Caco-2 (cell line): ENCODE data around the gene EIF3I. TPM values are rescaled to one million over a fixed set of nuclear protein-coding genes. Genes with fewer than 3 reads are reported as not detected.

ENCODE experiments used
- BruUV-seq: library from RNA; stranded (reverse); fragments of 400-500 nt; replicated peaks from 2 replicates; lab custom pipeline; 2021; lab: Mats Ljungman, UMichigan
- CTCF ChIA-PET: fragments of 300-600 bp; sonication (Branson Sonifier 250); formaldehyde crosslinking; loops from one replicate; lab custom pipeline; 2022; ENCODE audit warnings: antibody characterized with exemption; lab: Charles Lee
- POLR2A ChIA-PET: fragments of 300-600 bp; sonication (Branson Sonifier 250); formaldehyde crosslinking; loops from one replicate; lab custom pipeline; 2022; ENCODE audit warnings: antibody characterized with exemption; lab: Charles Lee
- DNase-seq, 2 experiments: peaks; one replicate each; pipeline versions ENCODE4 v3.0.0 to v3.0.0-alpha.2; 2020 to 2022
- H3K27me3 ChIP-seq: replicated peaks from 2 replicates; pipeline ENCODE4 v1.6.0; 2011; ENCODE audit warnings: low read length; ENCODE audit not compliant: control insufficient read depth, insufficient read depth
- H3K36me3 ChIP-seq: 2 replicates; pipeline ENCODE4 v1.5.1; 2011; ENCODE audit warnings: low read length; ENCODE audit not compliant: control insufficient read depth, insufficient read depth
- H3K4me1 ChIP-seq: fragments of 250-450 bp; sonication (Bioruptor Pico); 2 replicates; pipeline ENCODE4 v1.5.1; 2020; ENCODE audit warnings: mild to moderate bottlenecking
- H3K4me3 ChIP-seq: 2 replicates; pipeline ENCODE4 v1.5.1; 2011; ENCODE audit warnings: low read depth, mild to moderate bottlenecking, control low read depth, low read length
- H3K9me3 ChIP-seq: fragments of 250-450 bp; sonication (Bioruptor Pico); 2 replicates; pipeline ENCODE4 v1.5.1; 2020; ENCODE audit warnings: mild to moderate bottlenecking, moderate library complexity
- H3K27ac Mint-ChIP-seq: one replicate; pipeline ENCODE4 v1.8.0; 2022; ENCODE audit warnings: mixed read lengths; ENCODE audit not compliant: unreplicated experiment
- H3K27me3 Mint-ChIP-seq: one replicate; pipeline ENCODE4 v1.8.0; 2022; ENCODE audit warnings: mixed read lengths; ENCODE audit not compliant: insufficient read depth, unreplicated experiment
- H3K36me3 Mint-ChIP-seq: one replicate; pipeline ENCODE4 v1.8.0; 2022; ENCODE audit warnings: mild to moderate bottlenecking, mixed read lengths; ENCODE audit not compliant: insufficient read depth, unreplicated experiment
- H3K4me1 Mint-ChIP-seq: one replicate; pipeline ENCODE4 v1.8.0; 2022; ENCODE audit warnings: low read depth, mixed read lengths; ENCODE audit not compliant: unreplicated experiment
- H3K4me3 Mint-ChIP-seq: one replicate; pipeline ENCODE4 v1.8.0; 2022; ENCODE audit warnings: mild to moderate bottlenecking, moderate library complexity, mixed read lengths; ENCODE audit not compliant: unreplicated experiment
- H3K9me3 Mint-ChIP-seq: one replicate; pipeline ENCODE4 v1.8.0; 2022; ENCODE audit warnings: mixed read lengths; ENCODE audit not compliant: unreplicated experiment
- CTCF ChIP-seq, 2 experiments: fragments of 200-600 bp in 1 of 2; IDR thresholded peaks; 1 replicate in 1 of 2; 2 replicates in 1 of 2; pipeline versions ENCODE4 v1.5.1 to v1.8.0; 2011 to 2022; ENCODE audit warnings: antibody characterized with exemption in 1 of 2, control low read depth in 1 of 2, inconsistent platforms in 1 of 2, low read depth in 1 of 2, low read length in 1 of 2, mild to moderate bottlenecking in 1 of 2, moderate library complexity in 1 of 2; ENCODE audit not compliant: insufficient read depth in 1 of 2, severe bottlenecking in 1 of 2, unreplicated experiment in 1 of 2
- intact Hi-C: fragments of 100-400 bp; cut with micrococcal nuclease; formaldehyde crosslinking; loops from one replicate; pipeline ENCODE4 v1.10.0; 2022; ENCODE audit not compliant: unreplicated experiment
- total RNA-seq: library from RNA; stranded (reverse); gene quantifications from 2 replicates; pipeline ENCODE4 v1.2.3, GENCODE V29; 2022

Gene EIF3I
- total RNA-seq, 1 experiment from 2014 or later: 128 TPM

GRCh38 chr1:32194984-32195383 lies 27.2 kb upstream of the EIF3I start:
- no peak for DNase-seq
- ChIA-PET CTCF (no interaction called here), POLR2A (no interaction called here)
- intact Hi-C loops: no loop called here
- H3K4me1 ChIP-seq: no peaks in the 10 kb centered on the region
- Mint-ChIP-seq H3K36me3 (peaks cover 62% of the 10 kb centered on the region), H3K27ac (no peak overlapping the region), H3K4me1 (no peaks in the 10 kb centered on the region), H3K4me3 (no peak overlapping the region), H3K9me3 (no peaks in the 10 kb centered on the region), H3K27me3 (no peaks in the 10 kb centered on the region)
- 0 out of 2 replicates have a peak, but pooled peaks cover 1% of the 10 kb centered on the region for H3K36me3 ChIP-seq
- no peaks in the 10 kb centered on the region for H3K9me3 ChIP-seq
- no peak for TF ChIP-seq CTCF (IDR thresholded peaks at IDR 0.05; ENCODE audit: insufficient read depth in 1 of 2, low read depth in 1 of 2, low read length in 1 of 2, severe bottlenecking in 1 of 2, unreplicated experiment in 1 of 2)
- no TSS peak for BruUV-seq
- H3K4me3 ChIP-seq: no peak overlapping the region
- H3K27me3 ChIP-seq: no peaks in the 10 kb centered on the region

DNA sequence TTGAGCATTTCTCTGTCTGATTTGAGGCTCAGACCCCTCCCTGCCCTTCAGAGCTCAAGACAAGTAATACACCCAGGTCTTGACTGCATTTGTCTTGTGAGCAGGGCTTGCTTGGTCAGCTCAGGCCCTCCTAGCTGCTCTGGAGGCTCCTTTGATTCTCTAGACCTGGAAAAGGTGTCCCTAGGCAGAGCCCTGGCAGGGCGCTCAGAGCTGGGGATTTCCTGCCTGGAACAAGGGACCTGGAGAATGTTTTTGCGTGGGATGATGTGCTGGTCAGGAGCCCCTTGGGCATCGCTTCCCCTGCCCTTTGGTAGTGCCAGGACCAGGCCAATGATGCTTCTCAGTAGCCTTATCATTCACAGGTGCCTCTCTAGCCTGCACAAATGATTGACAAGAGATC lies 26.7 kb upstream of the EIF3I start:
- Mint-ChIP-seq H3K36me3 (peaks cover 59% of the 10 kb centered on the region), H3K4me3 (no peak overlapping the region), H3K27me3 (no peaks in the 10 kb centered on the region), H3K9me3 (no peaks in the 10 kb centered on the region), H3K27ac (no peak overlapping the region), H3K4me1 (no peaks in the 10 kb centered on the region)
- no TSS peak for BruUV-seq
- H3K4me1 ChIP-seq: no peaks in the 10 kb centered on the region
- POLR2A ChIA-PET: interaction anchor here (1.1 kb wide), 1 partner anchor 579 kb away, joined by 3 read pairs; no protein-coding TSS in a partner anchor
- intact Hi-C loops: no loop called here
- DNase-seq: no peak
- CTCF ChIA-PET: no interaction called here
- 0 out of 2 replicates have a peak, but pooled peaks cover 1% of the 10 kb centered on the region for H3K36me3 ChIP-seq
- H3K27me3 ChIP-seq: no peaks in the 10 kb centered on the region
- H3K9me3 ChIP-seq: no peaks in the 10 kb centered on the region
- TF ChIP-seq CTCF (IDR thresholded peaks at IDR 0.05; ENCODE audit: insufficient read depth in 1 of 2, low read depth in 1 of 2, low read length in 1 of 2, severe bottlenecking in 1 of 2, unreplicated experiment in 1 of 2): no peak
- no peak overlapping the region for H3K4me3 ChIP-seq

DNA sequence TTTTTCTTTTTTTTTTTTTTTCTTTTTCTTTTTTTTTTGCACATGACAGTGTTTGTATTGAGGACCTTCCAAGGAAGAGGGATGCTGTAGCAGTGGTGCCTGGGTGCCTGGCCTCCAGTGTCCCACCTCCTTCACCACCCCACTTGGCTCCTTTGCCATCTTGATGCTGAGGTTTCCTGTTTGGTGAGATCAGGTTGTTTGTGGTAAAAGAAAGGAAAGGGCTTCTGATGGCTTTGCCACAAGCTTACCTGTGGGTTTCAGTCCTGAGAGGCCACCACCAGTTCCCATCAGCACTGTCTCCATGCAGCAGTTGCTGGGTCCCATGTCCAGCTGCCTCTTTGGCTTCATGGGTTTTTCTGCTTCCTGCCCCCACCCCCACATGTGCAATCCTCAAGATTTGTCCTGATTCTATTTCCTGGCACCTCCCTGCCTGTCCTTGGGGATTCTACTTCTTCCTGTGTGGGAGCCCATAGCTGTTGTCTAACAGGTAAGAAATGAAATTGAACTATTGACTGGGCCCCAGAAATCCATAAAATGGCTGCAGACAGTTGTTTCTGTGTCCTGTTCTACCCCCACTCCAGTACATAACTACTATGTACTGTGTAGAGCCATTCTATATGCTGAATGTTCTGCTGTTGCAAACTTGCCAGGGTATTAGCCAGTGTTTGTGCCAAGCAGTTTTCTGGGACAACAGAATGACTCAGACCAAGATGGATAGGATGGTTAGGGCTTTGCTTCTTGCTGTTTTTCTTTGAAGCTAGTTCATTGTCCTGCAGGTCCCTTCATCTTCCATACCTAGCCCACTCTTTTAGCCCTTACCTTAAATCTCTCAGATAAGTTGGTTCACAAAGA lies 26.0 kb upstream of the EIF3I start:
- no peak overlapping the region for H3K4me3 Mint-ChIP-seq
- Histone ChIP-seq H3K4me3 (no peak overlapping the region), H3K4me1 (no peaks in the 10 kb centered on the region), H3K27me3 (no peaks in the 10 kb centered on the region), H3K36me3 (0 out of 2 replicates have a peak, but pooled peaks cover 1% of the 10 kb centered on the region), H3K9me3 (no peaks in the 10 kb centered on the region)
- TF ChIP-seq CTCF (IDR thresholded peaks at IDR 0.05; ENCODE audit: insufficient read depth in 1 of 2, low read depth in 1 of 2, low read length in 1 of 2, severe bottlenecking in 1 of 2, unreplicated experiment in 1 of 2): no peak
- intact Hi-C loops: no loop called here
- H3K36me3 Mint-ChIP-seq: peaks cover 55% of the 10 kb centered on the region
- CTCF ChIA-PET: no interaction called here
- DNase-seq: no peak
- H3K27ac Mint-ChIP-seq: no peak overlapping the region
- no peaks in the 10 kb centered on the region for H3K4me1 Mint-ChIP-seq
- TSS peak; percentile 9 for BruUV-seq
- POLR2A ChIA-PET: interaction anchor here (1.1 kb wide), 1 partner anchor 579 kb away, joined by 3 read pairs; no protein-coding TSS in a partner anchor
- no peaks in the 10 kb centered on the region for H3K9me3 Mint-ChIP-seq
- H3K27me3 Mint-ChIP-seq: no peaks in the 10 kb centered on the region
